Neural cell (in vitro differentiated cells): ENCODE results near the gene BST2. TPM values are rescaled to one million over a fixed set of nuclear protein-coding genes. Genes with fewer than 3 reads are reported as not detected.

ENCODE experiments used
- H2AFZ ChIP-seq: fragments of 200-600, 300-800 bp; sonication (generic), shearing (Covaris generic); 2 replicates; pipeline ENCODE4 v1.6.0; 2014; ENCODE audit warnings: low read depth, mild to moderate bottlenecking, antibody characterized with exemption, low read length, moderate library complexity
- H3F3A ChIP-seq: fragments of 200-600 bp; shearing (Covaris generic); 2 replicates; pipeline ENCODE4 v1.6.1; 2016; ENCODE audit warnings: mild to moderate bottlenecking, moderate library complexity, mixed read lengths, antibody characterized with exemption, low read length; ENCODE audit not compliant: insufficient read depth, poor library complexity, severe bottlenecking
- H3K27ac ChIP-seq: fragments of 200-600, 300-800 bp; sonication (generic), shearing (Covaris generic); 2 replicates; pipeline ENCODE4 v1.5.1; 2014; ENCODE audit warnings: mild to moderate bottlenecking, low read length, moderate library complexity
- H3K27me3 ChIP-seq: fragments of 300-800, 200-600 bp; sonication (generic), shearing (Covaris generic); 2 replicates; pipeline ENCODE4 v1.6.0; 2014; ENCODE audit warnings: mild to moderate bottlenecking, low read depth, low read length, moderate library complexity; ENCODE audit not compliant: insufficient read depth
- H3K36me3 ChIP-seq: fragments of 300-800, 200-600 bp; sonication (generic), shearing (Covaris generic); 2 replicates; pipeline ENCODE4 v1.5.1; 2014; ENCODE audit warnings: mild to moderate bottlenecking, antibody characterized with exemption, low read length, moderate library complexity; ENCODE audit not compliant: insufficient read depth
- H3K4me2 ChIP-seq: fragments of 300-800, 200-600 bp; sonication (generic), shearing (Covaris generic); 2 replicates; pipeline ENCODE4 v1.6.0; 2014; ENCODE audit warnings: mild to moderate bottlenecking, low read length
- H3K4me3 ChIP-seq: fragments of 300-800, 200-600 bp; sonication (generic), shearing (Covaris generic); 2 replicates; pipeline ENCODE4 v1.5.1; 2014; ENCODE audit warnings: mild to moderate bottlenecking, low read length, moderate library complexity
- H3K79me2 ChIP-seq: fragments of 200-600 bp; shearing (Covaris generic); replicated peaks from 2 replicates; pipeline ENCODE4 v1.6.0; 2014; ENCODE audit warnings: mild to moderate bottlenecking, low read length, moderate library complexity; ENCODE audit not compliant: insufficient read depth
- H3K9ac ChIP-seq: fragments of 300-800, 200-600 bp; sonication (generic), shearing (Covaris generic); 2 replicates; pipeline ENCODE4 v1.6.1; 2016; ENCODE audit warnings: mild to moderate bottlenecking, low read length, mixed read lengths
- H3K9me2 ChIP-seq: fragments of 200-600 bp; shearing (Covaris generic); 2 replicates; pipeline ENCODE4 v1.6.1; 2016; ENCODE audit warnings: mild to moderate bottlenecking, low read length, mixed read lengths; ENCODE audit not compliant: insufficient read depth
- H3K9me3 ChIP-seq: fragments of 200-600, 300-800 bp; sonication (generic), shearing (Covaris generic); 2 replicates; pipeline ENCODE4 v1.6.1; 2016; ENCODE audit warnings: mild to moderate bottlenecking, mixed run types, low read length, moderate library complexity, mixed read lengths
- H4K20me1 ChIP-seq: fragments of 200-600 bp; shearing (Covaris generic); 2 replicates; pipeline ENCODE4 v1.6.1; 2016; ENCODE audit warnings: mild to moderate bottlenecking, mixed run types; ENCODE audit not compliant: insufficient read depth
- CTCF ChIP-seq: fragments of 450-650 bp; IDR thresholded peaks from 2 replicates; pipeline ENCODE4 v1.5.1; 2014; ENCODE audit warnings: antibody characterized with exemption, mild to moderate bottlenecking, moderate library complexity; ENCODE audit not compliant: poor library complexity, severe bottlenecking
- EP300 ChIP-seq: fragments of 450-650 bp; conservative IDR thresholded peaks from 2 replicates; pipeline ENCODE4 v1.6.1; 2014; ENCODE audit warnings: antibody characterized with exemption, mild to moderate bottlenecking, moderate library complexity; ENCODE audit not compliant: poor library complexity, severe bottlenecking
- EZH2 ChIP-seq: fragments of 200-600, 300-800 bp; shearing (Covaris generic), sonication (generic); IDR thresholded peaks from 2 replicates; pipeline ENCODE4 v1.6.1; 2014; ENCODE audit warnings: antibody characterized with exemption, low read length, borderline replicate concordance, mild to moderate bottlenecking; ENCODE audit not compliant: insufficient read depth, poor library complexity, severe bottlenecking
- MXI1 ChIP-seq: fragments of 450-650 bp; conservative IDR thresholded peaks from 2 replicates; pipeline ENCODE4 v1.6.1; 2014; ENCODE audit warnings: antibody characterized with exemption, mild to moderate bottlenecking; ENCODE audit not compliant: poor library complexity, severe bottlenecking
- POLR2AphosphoS5 ChIP-seq: IDR thresholded peaks from 2 replicates; pipeline ENCODE4 v1.6.1; 2012
- RAD21 ChIP-seq: fragments of 450-650 bp; conservative IDR thresholded peaks from 2 replicates; pipeline ENCODE4 v1.6.1; 2014; ENCODE audit warnings: antibody characterized with exemption, mild to moderate bottlenecking, moderate library complexity
- REST ChIP-seq: IDR thresholded peaks from 2 replicates; pipeline ENCODE4 v1.6.1; 2012; ENCODE audit warnings: borderline replicate concordance
- SMC3 ChIP-seq: fragments of 450-650 bp; conservative IDR thresholded peaks from 2 replicates; pipeline ENCODE4 v1.6.1; 2014; ENCODE audit warnings: antibody characterized with exemption, mild to moderate bottlenecking, moderate library complexity; ENCODE audit not compliant: poor library complexity
- TAF1 ChIP-seq: IDR thresholded peaks from 2 replicates; pipeline ENCODE4 v1.6.1; 2012; ENCODE audit warnings: low read depth
- polyA minus RNA-seq: library from RNA; depleted of rRNA, polyadenylated mRNA; stranded (reverse); fragments of >200 nt; gene quantifications from 2 replicates; pipeline ENCODE4 v1.2.3, GENCODE V29; 2014
- polyA plus RNA-seq: library from polyadenylated mRNA; depleted of rRNA; stranded (reverse); fragments of >200 nt; gene quantifications from 2 replicates; pipeline ENCODE4 v1.2.3, GENCODE V29; 2014

The BST2 gene
- polyA plus RNA-seq = not detected in 2 replicates
- polyA minus RNA-seq = not detected in 2 replicates

- Histone ChIP-seq H3K9me2 (no peaks in the 10 kb centered on the region), H3K4me3 (no peak within 1 kb of the TSS), H3K27me3 (no peaks in the 10 kb centered on the region), H3K27ac (no peak within 1 kb of the TSS), H3K36me3 (no peaks in the 10 kb centered on the region), H3F3A (no peaks in the 10 kb centered on the region), H3K79me2 (no peaks in the 10 kb centered on the region), H2AFZ (no peak within 1 kb of the TSS), H3K9me3 (no peaks in the 10 kb centered on the region), H3K9ac (no peak within 1 kb of the TSS), H4K20me1 (no peaks in the 10 kb centered on the region), H3K4me2 (no peak within 1 kb of the TSS)
- TF ChIP-seq CTCF (no peak), RAD21 (no peak), SMC3 (no peak), REST (no peak), EZH2 (no peak), TAF1 (no peak), POLR2AphosphoS5 (no peak), MXI1 (no peak), EP300 (no peak)
Measured at GRCh38 chr19:17405250-17406045, at the start of gene BST2. BST2 (minus strand) TSS chr19:17405630; CDS start chr19:17405575, 55 bp downstream.

- no peak overlapping the region for H3K4me2 ChIP-seq
- TF ChIP-seq RAD21 = no peak
- TF ChIP-seq TAF1 = no peak
- no peak for TF ChIP-seq SMC3
- no peak for TF ChIP-seq POLR2AphosphoS5
- no peak for TF ChIP-seq MXI1
- no peak for TF ChIP-seq CTCF
- TF ChIP-seq EP300 = no peak
- TF ChIP-seq REST = no peak
- TF ChIP-seq EZH2 = no peak
- H3K27me3 ChIP-seq = peaks cover 16% of the 10 kb centered on the region
Measured at GRCh38 chr19:17454576-17455071, 49.2 kb upstream of the BST2 start.

More at GRCh38 chr19:17454576-17455071, 49.2 kb upstream of the BST2 start:
- Histone ChIP-seq H3K9me3 (no peaks in the 10 kb centered on the region), H3K27ac (no peak overlapping the region), H3K9ac (peak overlapping the region; percentile 26), H3K79me2 (no peaks in the 10 kb centered on the region), H3K36me3 (no peaks in the 10 kb centered on the region), H3K9me2 (no peaks in the 10 kb centered on the region), H3F3A (no peaks in the 10 kb centered on the region), H2AFZ (no peak overlapping the region), H4K20me1 (no peaks in the 10 kb centered on the region), H3K4me3 (peak overlapping the region; percentile 23)
